ENCODE results near the gene PRKCH.

Gene PRKCH

DNA sequence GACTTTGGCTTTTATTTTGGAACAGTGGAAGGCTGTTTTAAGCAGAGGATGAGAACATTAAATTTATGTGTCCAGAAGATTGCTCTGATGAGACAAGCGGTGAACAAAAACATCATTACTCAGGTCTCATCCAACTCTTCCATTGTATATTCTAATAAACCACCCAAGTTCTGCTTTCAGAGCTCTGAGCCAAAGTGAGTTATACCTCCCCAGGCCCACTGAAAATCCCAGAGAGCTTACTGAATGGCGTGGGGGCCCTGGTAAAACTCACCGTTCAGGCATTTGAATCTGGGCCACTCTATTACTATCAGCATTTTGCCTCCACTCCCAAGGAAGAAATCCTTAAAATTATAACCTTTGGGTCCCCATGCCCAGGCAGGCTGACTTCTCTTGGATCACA, 251.9 kb downstream of the PRKCH start:
- no peak for DNase-seq

DNA sequence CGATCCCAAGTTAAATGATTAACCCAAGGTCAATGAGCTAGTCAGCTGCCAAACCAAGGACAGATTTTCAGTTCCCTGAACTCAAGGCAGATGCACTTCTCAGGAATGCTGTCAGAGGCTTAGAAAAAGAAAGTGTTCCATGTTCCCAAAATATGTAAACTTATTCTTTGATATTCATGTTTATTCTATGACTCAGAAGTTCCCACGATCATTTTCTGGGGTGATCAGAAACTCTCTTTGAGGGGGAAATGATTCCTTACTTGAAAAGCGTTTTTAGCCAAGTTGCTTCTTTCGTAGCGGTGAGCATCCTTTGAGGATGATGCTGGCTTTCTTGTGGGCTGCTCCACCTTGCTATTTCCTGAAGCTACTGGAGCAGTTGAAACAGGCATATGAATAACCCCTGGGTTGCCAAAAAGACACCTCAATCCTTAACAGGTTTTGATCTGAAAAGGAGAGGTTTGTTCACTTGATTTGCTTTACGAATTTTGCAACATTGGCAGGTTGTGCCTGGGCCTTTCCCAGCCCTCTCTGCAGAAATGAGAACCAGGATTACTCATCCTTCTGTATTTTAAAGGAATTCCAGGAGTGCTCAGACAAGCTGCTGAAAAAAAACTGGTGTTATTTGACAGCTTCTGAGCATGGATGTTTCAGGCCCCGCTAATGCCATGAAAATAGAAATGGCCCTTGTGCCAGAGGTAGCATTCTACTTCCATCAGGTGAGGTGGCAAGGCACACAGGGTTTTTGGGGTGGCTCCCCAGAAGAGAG, 252.6 kb downstream of the PRKCH start:
- DNase-seq, result peak; percentile 6 to 51 (median 26)

DNA sequence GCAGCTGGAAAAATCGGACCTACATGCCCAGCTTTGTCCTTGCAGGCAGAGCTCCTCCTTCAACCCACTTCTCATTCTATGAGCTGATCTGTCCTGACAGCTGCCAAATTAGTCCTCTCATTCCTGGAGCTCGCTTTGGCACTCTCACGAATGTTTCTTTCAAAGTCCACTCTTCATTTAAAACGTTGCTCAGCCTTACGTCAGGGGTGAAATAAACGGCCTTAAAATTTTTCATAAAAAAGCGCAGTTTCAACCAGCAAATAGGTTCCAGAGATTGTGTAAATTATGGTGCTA, 253.1 kb downstream of the PRKCH start:
- no peak for DNase-seq

DNA sequence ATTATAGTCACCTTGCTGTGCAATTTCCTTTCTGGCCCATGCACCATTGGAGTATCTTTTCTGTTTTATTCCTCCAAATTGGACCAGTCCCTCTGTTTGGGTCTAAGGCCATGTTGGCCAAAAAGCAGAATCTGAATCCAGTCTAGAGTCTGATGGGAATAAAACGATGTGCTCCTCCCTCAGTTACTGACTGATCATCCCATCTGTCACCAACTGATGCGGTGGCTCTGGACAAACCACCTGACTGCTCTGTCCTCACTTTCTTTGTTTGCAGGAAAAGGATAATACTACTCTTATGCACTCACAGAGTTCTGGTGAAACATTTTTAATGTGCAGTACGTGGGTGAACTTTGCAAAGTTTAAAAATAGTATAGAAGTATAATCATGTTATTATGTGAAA, 253.7 kb downstream of the PRKCH start:
- no peak for DNase-seq

DNA sequence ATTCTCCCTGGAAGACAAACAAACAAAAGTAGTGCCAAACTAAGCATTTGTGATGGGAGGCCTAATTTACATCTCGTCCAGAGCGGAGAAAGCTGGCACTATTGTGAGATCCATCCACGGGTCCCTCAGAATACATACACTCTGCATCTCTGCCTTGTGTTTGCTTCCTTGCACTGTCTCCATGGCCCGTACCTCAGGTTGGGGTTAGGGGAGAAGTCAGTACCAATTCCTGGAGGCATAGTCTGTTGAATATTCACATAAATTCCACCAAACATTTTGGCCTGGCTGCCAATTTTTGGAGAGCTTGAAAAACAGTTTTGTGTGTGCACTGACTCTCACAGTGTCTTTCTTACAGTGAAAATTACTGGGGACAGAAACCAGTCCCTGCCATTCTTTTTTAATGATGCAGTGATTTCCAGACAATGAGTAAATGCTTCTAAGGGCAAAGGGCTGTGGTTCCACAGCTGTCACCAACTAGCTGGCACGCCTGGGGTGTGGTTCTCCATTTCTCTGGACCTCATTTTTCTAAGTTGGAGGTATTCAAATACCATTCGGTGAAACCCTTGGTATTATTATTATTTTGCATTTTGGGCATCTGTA, 254.3 kb downstream of the PRKCH start:
- DNase-seq, result no peak

DNA sequence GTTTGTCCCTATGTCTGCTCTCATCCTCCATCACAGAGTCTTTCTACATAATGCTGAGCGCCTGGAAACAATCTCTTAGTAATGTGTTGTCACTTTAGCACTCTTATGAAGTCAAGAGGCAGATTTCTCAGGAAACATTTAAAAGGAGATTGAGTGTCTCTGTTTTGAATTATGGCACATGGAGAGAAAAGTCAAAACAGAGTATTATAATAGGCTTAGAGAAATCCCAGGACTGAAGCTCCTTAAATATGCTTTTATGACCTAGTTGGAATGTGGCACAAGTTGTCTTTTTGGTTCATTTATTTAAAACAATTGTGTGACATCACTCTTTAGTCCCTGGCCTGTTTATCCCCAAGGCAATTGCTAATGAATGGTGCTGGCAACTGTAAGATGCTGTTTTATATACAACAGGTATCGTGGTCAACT, 256.1 kb downstream of the PRKCH start:
- no peak for DNase-seq

DNA sequence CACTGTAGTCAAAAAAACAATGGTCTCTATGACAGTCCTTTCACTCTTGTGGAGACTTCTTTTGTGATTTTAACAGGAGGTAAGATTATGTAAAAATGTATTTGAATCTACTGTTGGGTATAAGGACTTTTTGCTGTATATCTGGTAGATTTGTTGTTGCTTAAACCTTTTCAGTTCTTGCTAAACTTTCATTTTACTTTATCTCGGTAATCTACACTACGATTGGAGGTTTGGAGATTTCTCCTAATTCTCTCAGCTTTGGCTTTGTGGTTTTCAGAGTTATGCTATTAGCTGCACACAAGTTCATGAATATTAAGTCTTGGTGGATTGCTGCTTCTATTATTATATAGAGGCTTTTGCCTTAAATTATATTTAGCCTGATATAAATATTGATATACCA, 257.4 kb downstream of the PRKCH start:
- DNase-seq, result no peak

DNA sequence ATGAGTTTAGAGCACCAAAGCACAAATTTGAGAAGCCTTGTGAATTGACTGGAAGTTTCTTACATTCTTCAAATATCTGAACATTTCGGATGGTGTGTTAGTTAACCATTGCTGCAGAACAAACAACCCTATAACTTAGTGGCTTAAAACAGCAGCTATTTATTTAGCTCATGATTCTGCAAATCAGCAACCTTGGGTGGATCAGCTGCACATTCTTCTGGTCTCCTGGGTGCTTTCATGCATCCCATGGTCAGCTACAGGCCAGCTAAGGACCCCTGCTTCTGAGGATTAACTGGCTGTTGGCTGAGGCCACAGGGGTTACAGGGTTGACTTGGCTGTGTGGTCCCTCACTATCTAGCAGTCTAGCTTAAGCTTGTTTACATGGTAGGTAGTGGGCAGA, 260.0 kb downstream of the PRKCH start:
- DNase-seq, result no peak

DNA sequence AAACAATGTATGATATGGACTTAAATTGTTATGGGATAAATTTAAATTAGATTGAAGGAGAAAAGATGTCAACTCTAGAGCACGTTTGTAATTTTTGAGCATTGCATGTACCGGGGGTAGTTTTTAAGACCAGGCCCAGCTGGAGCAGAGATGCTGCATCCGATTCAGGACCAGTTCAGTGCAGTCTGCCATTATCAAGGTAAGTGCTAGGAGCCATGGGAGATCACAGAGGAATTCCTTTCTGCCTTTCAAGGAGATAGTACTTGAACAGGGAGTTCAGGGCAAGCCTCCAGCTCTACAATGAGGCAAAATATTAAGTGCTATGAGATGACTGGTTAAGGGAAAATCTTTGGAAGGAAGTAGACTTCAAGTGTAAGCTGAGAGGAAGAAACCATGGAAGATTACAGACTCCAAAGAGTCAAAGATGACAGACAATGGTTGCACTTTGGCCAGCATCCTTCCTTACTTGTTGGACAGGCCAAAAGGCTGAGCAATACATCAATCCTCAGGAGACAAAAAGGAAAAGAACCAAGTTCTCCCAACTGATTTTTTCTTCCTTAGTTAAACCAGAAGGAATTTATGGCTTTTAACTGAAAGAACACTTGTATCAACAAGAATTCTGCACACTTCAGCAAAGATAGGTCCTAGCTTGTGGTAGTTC, 260.7 kb downstream of the PRKCH start:
- DNase-seq, result no peak

DNA sequence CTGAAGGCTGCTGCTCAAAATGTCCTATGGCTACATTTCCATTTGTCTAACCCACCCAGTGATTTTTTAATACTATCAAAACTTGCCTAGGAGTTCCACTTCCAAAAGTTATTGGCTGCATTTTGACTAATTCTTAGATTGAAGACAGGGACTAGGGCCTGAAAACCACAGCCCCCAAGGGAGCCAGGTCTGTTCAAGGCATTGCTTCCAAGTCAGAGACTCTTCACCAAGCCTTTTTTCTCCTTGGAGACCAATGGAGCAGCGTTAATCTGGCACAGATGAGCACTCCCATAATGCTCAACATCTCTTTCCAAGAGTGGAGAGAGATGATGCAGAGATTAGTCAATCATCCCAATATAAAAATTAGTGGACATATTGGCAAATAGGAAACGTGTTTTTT, 261.4 kb downstream of the PRKCH start:
- DNase-seq, result no peak

DNA sequence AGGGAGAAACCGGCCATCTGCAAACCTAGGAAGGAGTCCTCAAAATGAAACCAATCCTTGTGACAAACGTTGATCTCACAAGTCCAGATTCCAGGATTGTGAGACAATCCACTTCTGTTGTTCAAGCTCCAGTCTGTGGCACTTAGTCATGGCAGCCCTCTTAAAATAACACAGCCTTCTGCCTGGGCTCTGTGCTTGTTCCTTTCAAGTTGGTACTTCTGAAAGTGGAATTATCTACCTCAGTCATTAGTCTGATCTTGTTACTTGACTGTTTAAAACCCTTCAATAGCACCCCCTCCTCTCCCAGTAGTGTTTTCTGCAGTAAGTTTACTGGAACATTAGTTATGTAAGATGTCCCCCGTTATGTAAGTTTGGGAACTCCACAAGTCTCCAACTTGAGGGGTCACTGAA, 263.0 kb downstream of the PRKCH start:
- DNase-seq, result no peak

DNA sequence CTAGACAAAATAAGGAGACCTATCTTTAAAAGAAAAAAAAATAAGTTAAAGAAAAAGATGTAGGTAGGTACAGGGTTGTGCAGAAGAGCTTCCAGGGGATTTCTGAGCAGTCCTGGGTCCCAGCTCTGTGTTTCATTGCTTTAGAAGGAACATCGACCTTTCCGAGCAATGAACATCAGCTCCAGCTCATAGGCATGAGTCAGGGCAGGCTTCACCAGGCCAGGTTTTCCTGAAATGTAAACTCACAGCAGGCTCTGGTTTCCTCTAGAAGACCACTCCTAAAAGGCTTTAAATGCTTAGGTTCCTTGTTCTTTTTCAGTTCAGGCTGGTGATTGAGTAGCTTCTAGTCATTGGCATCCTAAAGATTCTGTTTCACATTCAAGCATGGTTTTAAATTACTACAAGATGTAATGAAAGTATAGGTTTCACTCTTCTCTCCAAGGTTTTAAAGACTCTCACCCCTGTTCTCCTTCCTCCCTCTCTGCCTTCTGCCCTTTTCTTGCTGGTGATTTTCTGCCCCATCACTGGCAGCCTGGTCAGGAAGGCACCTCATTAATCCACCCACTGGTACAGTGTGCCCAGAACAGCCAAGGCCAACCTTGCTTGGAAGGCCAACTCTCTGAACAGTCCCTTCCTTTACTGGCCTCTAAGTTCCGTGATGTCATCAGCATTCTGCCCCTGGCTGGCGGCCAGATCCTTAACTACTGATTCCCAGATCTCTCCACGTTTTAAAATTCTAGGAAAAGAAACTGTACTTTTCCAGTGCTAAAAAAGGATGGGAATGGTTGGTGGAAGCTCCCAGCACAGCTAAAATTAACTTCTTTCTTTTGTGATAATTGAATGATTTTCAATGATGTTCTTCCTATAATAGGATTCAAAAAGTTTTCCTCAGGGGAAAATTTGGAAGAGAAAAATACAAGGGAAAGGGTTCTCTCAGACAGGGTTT, 264.5 kb downstream of the PRKCH start:
- no peak for DNase-seq

DNA sequence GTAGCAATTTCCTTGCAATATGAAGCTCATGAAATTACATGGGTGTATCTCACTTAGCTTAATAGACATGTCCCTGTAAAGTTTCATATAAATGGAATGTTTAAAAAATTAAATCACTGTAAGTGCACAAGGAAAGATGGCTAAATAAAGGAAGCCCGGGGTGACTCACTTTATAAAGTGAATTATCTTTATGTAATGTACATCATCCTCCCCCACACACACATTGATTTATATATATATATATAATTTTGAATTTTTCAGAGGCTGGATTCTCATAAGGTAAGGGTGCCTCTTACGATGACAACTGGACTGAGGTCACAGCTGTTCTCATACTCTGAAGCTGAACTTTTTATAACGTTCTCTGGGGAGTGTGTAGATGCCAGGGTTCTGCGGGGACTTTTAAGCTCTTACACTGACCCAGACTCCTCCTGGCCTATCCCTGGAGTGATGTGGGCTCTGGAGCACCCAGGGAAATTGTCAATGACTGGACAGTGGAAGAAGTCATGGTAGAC, 265.2 kb downstream of the PRKCH start:
- no peak for DNase-seq

DNA sequence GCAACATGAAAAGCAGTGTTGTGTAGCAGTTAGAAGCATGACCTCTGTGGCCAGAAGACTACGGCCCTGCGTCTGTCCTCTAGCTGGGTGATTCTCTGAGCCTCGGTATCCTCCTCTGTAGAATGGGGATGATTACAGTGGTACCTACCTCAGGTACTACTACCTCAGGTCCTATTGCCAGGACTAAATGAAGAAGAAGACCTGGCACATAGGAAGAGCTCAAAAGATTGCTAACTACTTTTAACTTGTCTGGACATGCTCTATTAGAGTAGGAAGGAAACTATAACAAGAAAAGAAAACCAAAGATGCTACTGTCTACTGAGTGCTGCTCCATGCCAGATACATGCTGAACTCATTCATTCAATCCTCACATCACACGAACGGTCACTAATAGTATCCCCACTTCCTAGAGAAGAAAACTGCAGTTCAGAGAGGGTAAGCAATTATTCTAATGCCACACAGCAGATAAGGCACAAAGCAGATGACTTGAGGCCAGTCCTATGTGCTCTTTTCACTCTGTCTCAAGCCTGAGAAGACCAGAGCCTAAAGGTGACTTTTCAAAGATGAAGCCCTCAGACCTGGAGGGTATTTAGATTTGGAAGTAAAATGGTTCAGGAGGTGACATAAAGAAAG, 265.8 kb downstream of the PRKCH start:
- DNase-seq, result no peak

DNA sequence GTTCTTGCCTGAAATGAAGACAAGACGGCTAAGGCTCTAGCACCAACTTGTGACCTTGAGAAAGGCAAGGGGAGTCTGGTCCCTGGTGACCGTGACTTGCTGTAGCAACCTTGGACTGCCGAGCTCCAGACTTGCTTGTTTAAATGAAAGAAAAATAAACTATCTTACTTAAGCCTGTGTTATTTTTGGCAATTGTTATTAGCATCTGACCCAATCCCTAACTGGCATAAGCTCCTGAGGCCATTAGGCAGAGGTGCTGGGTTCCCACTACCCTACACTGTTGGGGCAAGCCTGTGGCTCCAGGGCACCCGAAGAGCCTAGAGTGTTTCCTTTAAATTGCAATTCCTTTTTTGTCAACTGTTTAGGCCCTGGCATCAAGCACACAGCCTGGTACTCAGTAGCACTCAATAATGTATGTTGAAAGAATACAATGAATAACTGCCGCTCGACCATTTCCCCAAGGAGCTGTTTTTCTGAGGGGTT, 267.1 kb downstream of the PRKCH start:
- DNase-seq, result no peak

DNA sequence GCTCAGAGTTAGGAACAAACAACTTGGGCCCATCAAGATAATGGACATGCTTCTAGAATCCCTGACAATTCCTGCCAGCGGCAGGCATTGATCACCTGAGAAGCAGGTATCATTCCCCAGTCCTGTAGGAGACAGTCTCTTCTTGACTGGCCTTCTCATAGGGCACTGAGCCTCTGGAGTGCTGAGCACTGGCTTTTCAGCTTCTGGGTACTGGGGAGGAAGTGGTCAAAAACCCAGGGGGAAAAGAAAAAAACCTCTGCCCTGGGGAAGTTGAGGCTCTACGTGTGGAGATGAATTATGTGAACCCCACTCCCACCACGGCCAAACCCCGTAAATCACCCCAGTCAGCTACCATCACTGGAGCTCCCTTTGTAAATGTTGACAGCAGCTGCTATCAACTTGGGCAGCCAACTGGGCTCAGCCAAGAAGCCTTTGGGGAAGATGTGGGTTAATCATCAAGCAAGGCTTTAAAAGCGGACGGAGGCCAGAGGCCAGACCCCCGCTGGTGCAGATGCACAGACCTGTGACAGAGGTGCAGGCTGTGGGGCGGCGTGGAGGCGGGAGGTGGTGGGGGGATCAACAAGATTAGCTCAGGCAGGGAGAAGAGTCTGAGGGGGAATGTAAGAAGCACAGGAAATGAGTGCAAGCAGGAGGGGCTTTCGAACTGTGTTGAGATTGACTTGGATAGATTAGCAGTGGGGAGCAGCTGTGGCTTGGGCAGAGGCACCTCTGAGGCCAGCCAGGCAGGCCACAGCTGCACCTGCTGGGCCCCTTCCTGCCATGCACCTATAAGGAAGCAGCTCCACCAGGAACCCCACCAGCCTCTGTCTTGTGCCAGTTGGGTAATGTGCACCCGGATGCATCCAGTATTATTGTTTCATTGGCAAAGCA, 268.6 kb downstream of the PRKCH start:
- DNase-seq, result no peak

DNA sequence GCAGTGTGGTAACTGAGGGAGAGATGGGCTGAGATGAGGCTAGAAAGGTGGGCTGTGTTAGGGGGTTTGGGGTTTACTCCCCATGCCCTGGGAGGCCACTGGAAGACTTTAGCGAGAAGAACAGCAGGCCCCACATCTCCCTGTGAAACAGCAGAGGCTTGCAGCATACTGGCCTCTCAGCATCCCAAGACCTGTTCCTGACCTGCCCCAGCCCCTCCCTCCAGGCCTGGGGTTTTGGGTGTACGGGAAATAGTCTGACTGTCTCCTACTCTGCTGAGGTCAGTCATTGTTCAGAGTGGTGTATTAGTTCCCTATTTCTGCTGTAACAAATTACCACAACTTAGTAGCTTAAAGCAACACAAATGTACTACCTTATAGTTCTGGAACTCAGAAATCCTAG, 270.5 kb downstream of the PRKCH start:
- DNase-seq, result no peak

DNA sequence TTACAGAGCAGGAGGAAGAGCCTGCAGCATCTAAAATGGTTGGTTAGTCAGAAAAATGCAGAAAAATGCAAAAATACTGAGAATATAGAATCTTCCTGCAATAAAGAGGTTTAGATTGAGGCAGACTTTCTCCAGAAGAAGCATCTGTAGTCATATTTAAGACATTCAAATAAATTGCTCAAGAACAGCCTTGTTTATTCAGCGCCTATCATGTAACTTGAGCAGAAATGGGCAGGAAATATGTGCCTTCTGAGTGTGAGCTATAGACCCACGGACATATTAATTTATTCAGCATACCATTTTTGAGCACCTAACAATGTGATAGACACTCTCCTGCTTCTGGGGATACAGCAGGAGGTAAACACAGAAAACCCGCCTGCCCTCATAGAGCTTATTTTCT, 272.0 kb downstream of the PRKCH start:
- DNase-seq, result no peak

DNA sequence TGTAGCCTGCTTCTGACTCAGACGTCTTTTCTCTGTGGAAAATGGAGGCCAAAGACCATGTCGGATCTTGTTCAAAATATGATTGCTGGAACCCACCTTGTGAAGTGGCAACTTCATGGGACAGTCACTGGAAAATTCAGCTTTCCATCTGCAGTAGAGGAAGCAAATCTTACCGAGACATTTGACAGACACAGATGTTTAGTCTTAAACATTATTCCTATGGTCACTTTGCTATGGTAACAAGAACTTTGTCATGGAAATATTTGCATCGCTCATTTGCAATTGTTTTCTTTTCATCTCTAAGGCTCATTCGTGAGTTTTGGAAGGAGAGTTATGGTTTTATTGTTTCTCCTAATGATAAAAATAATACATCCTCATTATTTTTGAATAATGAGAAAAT, 275.6 kb downstream of the PRKCH start:
- DNase-seq, result no peak

DNA sequence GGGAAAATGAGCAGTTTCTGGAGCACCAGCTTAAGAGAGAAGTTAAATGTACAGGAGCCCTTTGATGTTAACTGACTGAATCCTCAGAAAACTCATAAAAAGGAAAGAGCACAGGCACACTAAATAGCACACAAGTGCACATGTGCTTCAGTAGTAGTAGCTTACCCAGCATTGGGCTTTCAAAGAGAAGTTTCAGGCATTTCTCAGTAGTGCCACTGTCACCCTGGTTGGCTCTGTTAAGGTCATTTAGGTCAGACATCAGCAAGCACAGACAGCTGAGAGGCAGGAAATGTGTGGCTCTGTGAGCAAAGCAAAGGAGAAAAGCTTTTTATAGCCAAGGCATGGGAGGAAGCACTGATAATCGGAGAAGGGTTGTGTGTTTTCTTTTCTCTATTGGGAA, 277.6 kb downstream of the PRKCH start:
- DNase-seq, result peak in 1 of 6 experiments; percentile 16

DNA sequence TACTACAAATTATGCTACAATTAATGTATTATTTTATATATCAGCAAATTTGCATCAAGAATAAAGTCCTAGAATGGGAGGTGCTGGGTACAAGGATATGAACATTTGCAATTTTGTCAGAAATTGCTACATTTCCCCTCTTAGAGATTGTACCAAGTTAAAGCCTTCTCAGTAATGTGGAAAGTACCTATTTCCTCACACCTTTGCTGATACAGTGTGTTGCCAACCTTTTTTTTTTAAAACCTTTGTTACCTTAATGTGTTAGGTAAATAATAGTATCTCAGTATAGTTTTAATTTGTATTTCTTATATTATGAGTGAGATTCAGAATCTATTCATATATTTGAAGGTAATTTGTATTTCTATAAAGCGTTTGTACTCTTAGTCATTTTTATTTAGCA, 278.6 kb downstream of the PRKCH start:
- DNase-seq, result no peak
